Measurements from ENCODE around the gene LIMCH1. TPM values are rescaled to one million over a fixed set of nuclear protein-coding genes. Genes with fewer than 3 reads are reported as not detected.

Gene LIMCH1
- total RNA-seq, 1 experiment from 2014 or later: 10.4 TPM

DNA sequence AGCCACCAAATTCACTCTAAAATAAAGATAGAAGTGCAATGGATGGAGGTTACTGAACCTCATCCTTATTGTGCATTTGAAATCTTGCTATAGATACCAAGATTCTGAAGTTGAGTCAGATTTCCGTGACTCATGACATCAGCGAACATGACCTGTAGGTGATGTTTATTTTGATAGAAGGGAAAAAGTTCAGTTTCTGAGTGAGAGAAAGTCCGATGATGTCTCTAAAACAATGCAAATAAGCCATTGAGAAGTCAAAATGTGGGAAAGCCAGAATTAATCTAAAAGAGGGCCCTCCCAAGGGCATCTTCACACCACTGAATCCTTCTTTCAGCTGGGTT lies 190.6 kb downstream of the LIMCH1 start:
- H3K9me2 ChIP-seq (ENCODE audit: insufficient read depth): no peaks in the 10 kb centered on the region
- H3K27me3 ChIP-seq (ENCODE audit: insufficient read depth, low read length): peaks cover 7% of the 10 kb centered on the region; the same call in 1 of the 2 replicates
- H3K27ac ChIP-seq (ENCODE audit: low read depth, low read length): no peak overlapping the region
- no peaks in the 10 kb centered on the region for H3K79me2 ChIP-seq (ENCODE audit: insufficient read depth, low read length)
- CTCF ChIA-PET: no interaction called here
- POLR2A ChIA-PET: no interaction called here
- RAD21 ChIA-PET (ENCODE audit: low non-redundant PET in 1 of 2, low total read pairs in 2 of 2, uncharacterized antibody in 2 of 2, unreplicated experiment in 2 of 2): no interaction called here
- H2AFZ ChIP-seq (ENCODE audit: low read depth, low read length, poor library complexity, severe bottlenecking): no peak overlapping the region
- DNase-seq (ENCODE audit: low read depth, low spot score): no peak
- H3K4me3 ChIP-seq (replicated peaks in 1 of 2; ENCODE audit: low read depth in 1 of 2, low read length in 2 of 2): no peak overlapping the region
- BruUV-seq (replicated peaks): no TSS peak
- H3K4me1 ChIP-seq (ENCODE audit: control insufficient read depth in 1 of 2, insufficient read depth in 2 of 2, low read length in 2 of 2): no peaks in the 10 kb centered on the region
- no peaks in the 10 kb centered on the region for H3K36me3 ChIP-seq (ENCODE audit: control insufficient read depth in 1 of 2, insufficient read depth in 2 of 2, low read length in 2 of 2)
- H4K20me1 ChIP-seq (ENCODE audit: insufficient read depth): no peaks in the 10 kb centered on the region
- TF ChIP-seq REST (IDR thresholded peaks at IDR 0.05; ENCODE audit: low read depth) (no peak), POLR2A (IDR thresholded peaks at IDR 0.05; ENCODE audit: borderline replicate concordance, extremely low read depth, insufficient read depth, insufficient read length) (no peak), FOSL1 (IDR thresholded peaks at IDR 0.05; ENCODE audit: low read depth) (no peak), ZNF274 (IDR thresholded peaks at IDR 0.05; ENCODE audit: low read depth, low read length) (no peak), EZH2phosphoT487 (IDR thresholded peaks at IDR 0.05; ENCODE audit: borderline replicate concordance) (no peak), CEBPB (IDR thresholded peaks at IDR 0.05; ENCODE audit: low read depth) (no peak), MAX (IDR thresholded peaks at IDR 0.05) (no peak), EZH2 (IDR thresholded peaks at IDR 0.05) (no peak), JUND (IDR thresholded peaks at IDR 0.05) (no peak), EGR1 (IDR thresholded peaks at IDR 0.05; ENCODE audit: low read depth) (no peak), SRF (IDR thresholded peaks at IDR 0.05; ENCODE audit: low read depth) (no peak), TCF7L2 (IDR thresholded peaks at IDR 0.05; ENCODE audit: borderline replicate concordance, extremely low read depth, insufficient read depth, insufficient read length) (no peak), SIN3A (IDR thresholded peaks at IDR 0.05; ENCODE audit: low read depth) (no peak), CBX3 (IDR thresholded peaks at IDR 0.05; ENCODE audit: low read depth) (no peak), ZBTB33 (IDR thresholded peaks at IDR 0.05; ENCODE audit: extremely low read depth, insufficient replicate concordance, low read length) (no peak), SP1 (IDR thresholded peaks at IDR 0.05; ENCODE audit: low read depth) (no peak), CTCF (IDR thresholded peaks at IDR 0.05 in 2 of 3, conservative IDR thresholded peaks at IDR 0.05 in 1 of 3; ENCODE audit: borderline replicate concordance in 1 of 3, insufficient read depth in 1 of 3, low read depth in 2 of 3, low read length in 2 of 3) (no peak), RAD21 (IDR thresholded peaks at IDR 0.05; ENCODE audit: low read depth) (no peak)
- H3K4me2 ChIP-seq (ENCODE audit: low read length): no peak overlapping the region
- intact Hi-C loops (cut with micrococcal nuclease): no loop called here
- peaks cover 0 to 9% of the 10 kb centered on the region in 2 experiments; a peak in 2 of 4 replicates for H3K9me3 ChIP-seq (ENCODE audit: control insufficient read depth in 1 of 2, insufficient read depth in 1 of 2, low read depth in 1 of 2, low read length in 2 of 2)
- ATAC-seq: no peak
- H3K9ac ChIP-seq (ENCODE audit: low read length): no peak overlapping the region
